Renal cortical epithelial cell (primary cell): Measurements from ENCODE around the gene RAB40A. TPM values are rescaled to one million over a fixed set of nuclear protein-coding genes. Genes with fewer than 3 reads are reported as not detected.
"Not testable (repeated sequence)": the region's sequence is repeated elsewhere in the genome, so short reads cannot be mapped to it uniquely, and the experiment has no call there.

Experiments used
- DNase-seq: peaks from one replicate; pipeline ENCODE4 v3.0.0-alpha.2; 2011; ENCODE audit warnings: low read depth
- total RNA-seq: library from RNA; depleted of rRNA; stranded (reverse); fragments of >200 nt; gene quantifications from 2 replicates; pipeline ENCODE4 v1.2.3, GENCODE V29; 2014

The RAB40A gene
- total RNA-seq, 1 donor from 2014 or later: 0.25 TPM

GRCh38 chrX:103461156-103461555 lies 58.1 kb downstream of the RAB40A start:
- peak; percentile 1 for DNase-seq

GRCh38 chrX:103460001-103460755 lies 59.1 kb downstream of the RAB40A start:
- DNase-seq: not testable (repeated sequence)

GRCh38 chrX:103453655-103454054 lies 65.6 kb downstream of the RAB40A start:
- DNase-seq: peak; percentile 40

Other genes with a start within 250 kb of the RAB40A start
- not detected in 2 replicates for gene TCEAL5, start 242.7 kb downstream of the RAB40A start, total RNA-seq
- 18.0 and 26.9 TPM in 2 replicates for gene BEX2, start 208.5 kb downstream of the RAB40A start, total RNA-seq
- 2.8 and 8.2 TPM in 2 replicates for gene TCEAL7, start 189.2 kb downstream of the RAB40A start, total RNA-seq
- gene TCEAL9, start 163.0 kb downstream of the RAB40A start, total RNA-seq: 123 and 164 TPM in 2 replicates
- 155 and 424 TPM in 2 replicates for gene BEX3, start 143.0 kb downstream of the RAB40A start, total RNA-seq
- gene TCEAL4, start 66.0 kb upstream of the RAB40A start, total RNA-seq: 30.2 and 66.4 TPM in 2 replicates
- gene TCEAL3, start 88.5 kb upstream of the RAB40A start, total RNA-seq: 5.4 and 10.4 TPM in 2 replicates
- gene TCEAL1, start 109.5 kb upstream of the RAB40A start, total RNA-seq: 19.6 and 28.8 TPM in 2 replicates
- gene MORF4L2, start 167.2 kb upstream of the RAB40A start, total RNA-seq: 614 and 1,078 TPM in 2 replicates
- gene TMEM31, start 191.4 kb upstream of the RAB40A start, total RNA-seq: not detected in 2 replicates